IMR-90 (cell line): ENCODE data around the gene FAR2. TPM values are rescaled to one million over a fixed set of nuclear protein-coding genes. Genes with fewer than 3 reads are reported as not detected.

Experiments
- ATAC-seq: fragments of 200-7000 bp; cut with Tn5 transposase; 2 replicates; pipeline ENCODE4 v1.9.1; 2020; ENCODE audit warnings: low read depth, mild to moderate bottlenecking, moderate library complexity
- BruUV-seq: library from RNA; stranded (reverse); fragments of 400-500 nt; replicated peaks from 2 replicates; lab custom pipeline; 2021; lab: Mats Ljungman, UMichigan
- CTCF ChIA-PET: fragments of 300-600 bp; formaldehyde crosslinking; extraction: SDS; loops from one replicate; lab custom pipeline; 2021; ENCODE audit warnings: antibody characterized with exemption; lab: Yijun Ruan, JAX
- POLR2A ChIA-PET: fragments of 300-600 bp; sonication (Branson Sonifier 250); formaldehyde crosslinking; loops from one replicate; lab custom pipeline; 2022; ENCODE audit warnings: antibody characterized with exemption; ENCODE audit not compliant: unreplicated experiment; lab: Charles Lee
- DNase-seq: peaks from one replicate; pipeline ENCODE4 v3.0.0; 2013
- H2AFZ ChIP-seq: replicated peaks from 2 replicates; pipeline ENCODE3; 2013; ENCODE audit warnings: low read length, mild to moderate bottlenecking; ENCODE audit not compliant: poor library complexity
- H2AK5ac ChIP-seq: 2 replicates; pipeline ENCODE4 v1.6.1; 2013; ENCODE audit warnings: low read depth, low read length, inconsistent platforms
- H2AK9ac ChIP-seq: replicated peaks from 2 replicates; pipeline ENCODE3; 2013; ENCODE audit warnings: mild to moderate bottlenecking, low read depth, low read length, moderate library complexity; ENCODE audit not compliant: poor library complexity
- H2BK120ac ChIP-seq: 2 replicates; pipeline ENCODE4 v1.6.1; 2013; ENCODE audit warnings: low read depth, low read length, inconsistent platforms
- H2BK15ac ChIP-seq: 3 replicates; pipeline ENCODE4 v1.6.1; 2013; ENCODE audit warnings: low read depth, low read length, inconsistent platforms
- H2BK20ac ChIP-seq: 2 replicates; pipeline ENCODE4 v1.6.1; 2013; ENCODE audit warnings: low read depth, mild to moderate bottlenecking, inconsistent platforms, low read length, moderate library complexity
- H2BK5ac ChIP-seq: 2 replicates; pipeline ENCODE4 v1.6.1; 2013; ENCODE audit warnings: mild to moderate bottlenecking, low read depth, low read length, inconsistent platforms; ENCODE audit not compliant: poor library complexity, severe bottlenecking
- H3K14ac ChIP-seq: replicated peaks from 2 replicates; pipeline ENCODE4 v1.6.1; 2013; ENCODE audit warnings: low read depth, low read length, inconsistent platforms
- H3K18ac ChIP-seq: 2 replicates; pipeline ENCODE4 v1.6.1; 2013; ENCODE audit warnings: low read depth, low read length, control low read depth
- H3K23ac ChIP-seq: 2 replicates; pipeline ENCODE4 v1.6.1; 2013; ENCODE audit warnings: low read depth, low read length, inconsistent platforms
- H3K27ac ChIP-seq: 2 replicates; pipeline ENCODE4 v1.5.1; 2013; ENCODE audit warnings: mild to moderate bottlenecking, control low read depth, low read length; ENCODE audit not compliant: insufficient read depth
- H3K27me3 ChIP-seq: 2 replicates; pipeline ENCODE4 v1.6.1; 2013; ENCODE audit warnings: low read length; ENCODE audit not compliant: control insufficient read depth, insufficient read depth
- H3K36me3 ChIP-seq: 2 replicates; pipeline ENCODE4 v1.6.1; 2013; ENCODE audit warnings: low read length, mixed read lengths; ENCODE audit not compliant: control insufficient read depth, insufficient read depth
- H3K4ac ChIP-seq: 2 replicates; pipeline ENCODE4 v1.6.1; 2013; ENCODE audit warnings: low read depth, low read length, inconsistent platforms
- H3K4me1 ChIP-seq: 2 replicates; pipeline ENCODE4 v1.6.1; 2013; ENCODE audit warnings: low read length, mixed read lengths; ENCODE audit not compliant: control insufficient read depth, insufficient read depth
- H3K4me2 ChIP-seq: 2 replicates; pipeline ENCODE4 v1.6.1; 2013; ENCODE audit warnings: low read depth, mild to moderate bottlenecking, control low read depth, low read length, moderate library complexity
- H3K4me3 ChIP-seq: 2 replicates; pipeline ENCODE4 v1.5.1; 2013; ENCODE audit warnings: low read depth, mild to moderate bottlenecking, control low read depth, low read length, moderate library complexity; ENCODE audit not compliant: insufficient read depth
- H3K56ac ChIP-seq: 2 replicates; pipeline ENCODE4 v1.6.1; 2013; ENCODE audit warnings: low read length, inconsistent platforms; ENCODE audit not compliant: insufficient read depth; ENCODE audit errors: extremely low read depth
- H3K79me1 ChIP-seq, 2 experiments: 2 replicates each; pipeline ENCODE4 v1.6.1; 2013; ENCODE audit warnings: low read length in 2 of 2, inconsistent platforms in 1 of 2, low read depth in 1 of 2
- H3K9ac ChIP-seq: 2 replicates; pipeline ENCODE4 v1.6.1; 2013; ENCODE audit warnings: low read depth, low read length, control low read depth
- H3K9me1 ChIP-seq: 2 replicates; pipeline ENCODE4 v1.6.1; 2013; ENCODE audit warnings: low read length, inconsistent platforms; ENCODE audit not compliant: insufficient read depth
- H3K9me3 ChIP-seq: 2 replicates; pipeline ENCODE4 v1.6.1; 2013; ENCODE audit warnings: low read length; ENCODE audit not compliant: control insufficient read depth, insufficient read depth
- H4K20me1 ChIP-seq: 2 replicates; pipeline ENCODE4 v1.6.1; 2013; ENCODE audit warnings: low read length, inconsistent platforms; ENCODE audit not compliant: insufficient read depth
- H4K5ac ChIP-seq: 2 replicates; pipeline ENCODE4 v1.6.1; 2013; ENCODE audit warnings: mild to moderate bottlenecking, low read depth, low read length, control low read depth
- H4K8ac ChIP-seq, 2 experiments: 2 replicates each; pipeline ENCODE4 v1.6.1; 2013; ENCODE audit warnings: low read depth in 2 of 2, low read length in 2 of 2, control low read depth in 1 of 2, inconsistent platforms in 1 of 2
- H4K91ac ChIP-seq: 2 replicates; pipeline ENCODE4 v1.6.1; 2013; ENCODE audit warnings: low read depth, low read length, inconsistent platforms; ENCODE audit not compliant: insufficient read depth
- BHLHE40 ChIP-seq: fragments of 150-350 bp; IDR thresholded peaks from 2 replicates; pipeline ENCODE4 v1.6.1; 2016; ENCODE audit warnings: mild to moderate bottlenecking, low read depth, low read length
- CEBPB ChIP-seq: IDR thresholded peaks from 2 replicates; pipeline ENCODE4 v1.6.1; 2012; ENCODE audit warnings: low read depth, low read length, improper control_type of control experiment
- MXI1 ChIP-seq: IDR thresholded peaks from 2 replicates; pipeline ENCODE4 v1.6.1; 2012; ENCODE audit warnings: low read depth, mild to moderate bottlenecking, low read length, moderate library complexity, borderline replicate concordance
- POLR2A ChIP-seq: IDR thresholded peaks from 2 replicates; pipeline ENCODE4 v1.6.1; 2012; ENCODE audit warnings: mild to moderate bottlenecking, low read depth, low read length
- RCOR1 ChIP-seq: IDR thresholded peaks from 2 replicates; pipeline ENCODE4 v1.6.1; 2012; ENCODE audit warnings: mild to moderate bottlenecking, low read length, improper control_type of control experiment; ENCODE audit not compliant: insufficient replicate concordance
- WGBS, 2 experiments: methylation state at CpG; one replicate each; pipeline versions ENCODE4 v1.1.5 to v1.1.7; 2013; ENCODE audit warnings: missing lambda C conversion rate in 2 of 2; ENCODE audit not compliant: insufficient read length in 1 of 2; ENCODE audit errors: extremely low coverage in 2 of 2; 5-methylcytosine and 5-hydroxymethylcytosine counted together
- dilution Hi-C: fragments of 300-500 bp; cut with HindIII; formaldehyde crosslinking; loops from one replicate; pipeline ENCODE4 v1.14.3; 2018; ENCODE audit warnings: low sequenced_read_pairs; ENCODE audit not compliant: unreplicated experiment
- in situ Hi-C: fragments of 300-500 bp; cut with MboI; formaldehyde crosslinking; loops from 3 replicates; pipeline ENCODE4 v1.14.3; 2019; ENCODE audit warnings: low sequenced_read_pairs, inconsistent platforms, mixed read lengths
- intact Hi-C: fragments of 100-400 bp; cut with micrococcal nuclease; formaldehyde crosslinking; loops from 2 replicates; pipeline ENCODE4 v1.10.0; 2022
- polyA plus RNA-seq, 3 experiments: library from polyadenylated mRNA; depleted of rRNA; stranded (reverse); fragments of >200 nt; gene quantifications; 2 replicates each; pipeline ENCODE4 v1.2.3, GENCODE V29; 2012; ENCODE audit warnings: low replicate concordance in 1 of 3
- total RNA-seq: library from RNA; depleted of rRNA; stranded (reverse); fragments of >200 nt; gene quantifications from 2 replicates; pipeline ENCODE4 v1.2.3, GENCODE V29; 2012
- TF ChIP-seq, protein P1 (sequence below): fragments of 150-350 bp; IDR thresholded peaks from 2 replicates; pipeline ENCODE4 v1.6.1; 2016; ENCODE audit warnings: low read depth, mild to moderate bottlenecking, low read length, moderate library complexity, borderline replicate concordance
- TF ChIP-seq, protein P2 (sequence below): conservative IDR thresholded peaks from 2 replicates; pipeline ENCODE4 v1.5.1; 2012; ENCODE audit warnings: mild to moderate bottlenecking, low read depth, low read length, improper control_type of control experiment

The FAR2 gene
- total and polyA plus RNA-seq, 2 of the 4 experiments (the other 2 are of a cell fraction), result 1.1 to 2.0 TPM

DNA sequence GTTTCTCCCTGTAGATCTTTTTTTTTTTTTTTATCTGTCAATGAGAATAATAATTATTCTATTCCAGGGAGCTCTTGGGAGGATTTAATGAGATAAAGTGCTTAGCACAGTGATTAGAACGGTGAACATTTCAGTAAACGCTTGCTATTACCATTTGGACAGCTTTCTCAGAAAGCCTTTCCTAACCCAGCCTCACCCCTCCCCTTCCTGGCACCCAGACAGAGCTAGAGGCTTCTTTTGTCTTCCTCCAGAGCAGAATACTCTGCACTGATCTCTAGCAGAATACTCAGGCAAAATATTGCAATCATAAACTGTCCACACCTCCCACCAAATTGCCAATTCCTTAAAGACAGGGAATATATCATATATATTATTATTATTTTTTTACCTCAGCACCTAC lies 165.3 kb downstream of the FAR2 start:
- intact Hi-C loops (no loop called here), dilution Hi-C loops (no loop called here), in situ Hi-C loops (no loop called here)
- ChIA-PET CTCF (interaction anchor here (0.6 kb wide), 1 partner anchor 82 kb away, joined by 10 read pairs; no protein-coding TSS in a partner anchor), POLR2A (no interaction called here)
- no peak overlapping the region for H2BK20ac ChIP-seq
- no peaks in the 10 kb centered on the region for H3K9me3 ChIP-seq
- no peak overlapping the region for H2BK120ac ChIP-seq
- H2AFZ ChIP-seq, result no peak overlapping the region
- no peak overlapping the region for H4K5ac ChIP-seq
- H3K27ac ChIP-seq, result no peak overlapping the region
- H2BK15ac ChIP-seq, result no peak overlapping the region
- no peaks in the 10 kb centered on the region for H3K4me1 ChIP-seq
- H3K4me2 ChIP-seq, result no peak overlapping the region
- no peak overlapping the region for H2AK9ac ChIP-seq
- no peak overlapping the region for H3K9ac ChIP-seq
- BruUV-seq, result no TSS peak
- no peaks in the 10 kb centered on the region for H3K36me3 ChIP-seq
- WGBS, 2 experiments, result no CpG with 5 or more reads among the region's 2 CpGs
- no peaks in the 10 kb centered on the region for H4K20me1 ChIP-seq
- H3K4me3 ChIP-seq, result no peak overlapping the region
- H3K18ac ChIP-seq, result no peak overlapping the region
- no peaks in the 10 kb centered on the region; the same call in 1 of the 2 replicates for H3K9me1 ChIP-seq
- H3K56ac ChIP-seq, result no peak overlapping the region
- no peak overlapping the region for H3K14ac ChIP-seq
- no peak overlapping the region for H3K4ac ChIP-seq
- H4K8ac ChIP-seq, result no peak overlapping the region
- H3K27me3 ChIP-seq, result no peaks in the 10 kb centered on the region
- no peak overlapping the region for H3K23ac ChIP-seq
- H2BK5ac ChIP-seq, result no peak overlapping the region
- H4K91ac ChIP-seq, result no peak overlapping the region
- DNase-seq (no peak), ATAC-seq (no peak)
- H3K79me1 ChIP-seq, result no peaks in the 10 kb centered on the region
- no peak overlapping the region for H2AK5ac ChIP-seq
- TF ChIP-seq, protein P1, sequence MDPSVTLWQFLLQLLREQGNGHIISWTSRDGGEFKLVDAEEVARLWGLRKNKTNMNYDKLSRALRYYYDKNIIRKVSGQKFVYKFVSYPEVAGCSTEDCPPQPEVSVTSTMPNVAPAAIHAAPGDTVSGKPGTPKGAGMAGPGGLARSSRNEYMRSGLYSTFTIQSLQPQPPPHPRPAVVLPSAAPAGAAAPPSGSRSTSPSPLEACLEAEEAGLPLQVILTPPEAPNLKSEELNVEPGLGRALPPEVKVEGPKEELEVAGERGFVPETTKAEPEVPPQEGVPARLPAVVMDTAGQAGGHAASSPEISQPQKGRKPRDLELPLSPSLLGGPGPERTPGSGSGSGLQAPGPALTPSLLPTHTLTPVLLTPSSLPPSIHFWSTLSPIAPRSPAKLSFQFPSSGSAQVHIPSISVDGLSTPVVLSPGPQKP, result no peak
- TF ChIP-seq, protein P2, sequence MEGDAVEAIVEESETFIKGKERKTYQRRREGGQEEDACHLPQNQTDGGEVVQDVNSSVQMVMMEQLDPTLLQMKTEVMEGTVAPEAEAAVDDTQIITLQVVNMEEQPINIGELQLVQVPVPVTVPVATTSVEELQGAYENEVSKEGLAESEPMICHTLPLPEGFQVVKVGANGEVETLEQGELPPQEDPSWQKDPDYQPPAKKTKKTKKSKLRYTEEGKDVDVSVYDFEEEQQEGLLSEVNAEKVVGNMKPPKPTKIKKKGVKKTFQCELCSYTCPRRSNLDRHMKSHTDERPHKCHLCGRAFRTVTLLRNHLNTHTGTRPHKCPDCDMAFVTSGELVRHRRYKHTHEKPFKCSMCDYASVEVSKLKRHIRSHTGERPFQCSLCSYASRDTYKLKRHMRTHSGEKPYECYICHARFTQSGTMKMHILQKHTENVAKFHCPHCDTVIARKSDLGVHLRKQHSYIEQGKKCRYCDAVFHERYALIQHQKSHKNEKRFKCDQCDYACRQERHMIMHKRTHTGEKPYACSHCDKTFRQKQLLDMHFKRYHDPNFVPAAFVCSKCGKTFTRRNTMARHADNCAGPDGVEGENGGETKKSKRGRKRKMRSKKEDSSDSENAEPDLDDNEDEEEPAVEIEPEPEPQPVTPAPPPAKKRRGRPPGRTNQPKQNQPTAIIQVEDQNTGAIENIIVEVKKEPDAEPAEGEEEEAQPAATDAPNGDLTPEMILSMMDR, result no peak
- TF ChIP-seq POLR2A, result no peak
- no peak for TF ChIP-seq RCOR1
- no peak for TF ChIP-seq MXI1
- no peak for TF ChIP-seq BHLHE40
- no peak for TF ChIP-seq CEBPB
